Transverse colon (tissue), 4 donors: Measurements from ENCODE around the gene HLA-B.
A peak's percentile ranks its signal among the peaks of the same experiment; 100 is the strongest.

Experiments used
- CTCF ChIP-seq, 5 experiments: fragments of 200-600 bp in 3 of 5; fragments of 450-650 bp in 2 of 5; sonication (generic) in 3 of 5; IDR thresholded peaks; 1 replicate in 2 of 5; 2 replicates in 3 of 5; pipeline ENCODE4 v1.5.1; 2016 to 2017; ENCODE audit warnings: antibody characterized with exemption in 5 of 5, inconsistent platforms in 3 of 5, mild to moderate bottlenecking in 2 of 5, moderate library complexity in 1 of 5
- EP300 ChIP-seq: sonication (generic); formaldehyde crosslinking; IDR thresholded peaks from one replicate; pipeline ENCODE4 v1.6.1; 2017; ENCODE audit warnings: antibody characterized with exemption, low read depth
- POLR2AphosphoS5 ChIP-seq, 3 donors: sonication (generic); formaldehyde crosslinking; IDR thresholded peaks; one replicate each; pipeline ENCODE4 v1.6.1; 2016; ENCODE audit warnings: antibody characterized with exemption in 3 of 3

DNA sequence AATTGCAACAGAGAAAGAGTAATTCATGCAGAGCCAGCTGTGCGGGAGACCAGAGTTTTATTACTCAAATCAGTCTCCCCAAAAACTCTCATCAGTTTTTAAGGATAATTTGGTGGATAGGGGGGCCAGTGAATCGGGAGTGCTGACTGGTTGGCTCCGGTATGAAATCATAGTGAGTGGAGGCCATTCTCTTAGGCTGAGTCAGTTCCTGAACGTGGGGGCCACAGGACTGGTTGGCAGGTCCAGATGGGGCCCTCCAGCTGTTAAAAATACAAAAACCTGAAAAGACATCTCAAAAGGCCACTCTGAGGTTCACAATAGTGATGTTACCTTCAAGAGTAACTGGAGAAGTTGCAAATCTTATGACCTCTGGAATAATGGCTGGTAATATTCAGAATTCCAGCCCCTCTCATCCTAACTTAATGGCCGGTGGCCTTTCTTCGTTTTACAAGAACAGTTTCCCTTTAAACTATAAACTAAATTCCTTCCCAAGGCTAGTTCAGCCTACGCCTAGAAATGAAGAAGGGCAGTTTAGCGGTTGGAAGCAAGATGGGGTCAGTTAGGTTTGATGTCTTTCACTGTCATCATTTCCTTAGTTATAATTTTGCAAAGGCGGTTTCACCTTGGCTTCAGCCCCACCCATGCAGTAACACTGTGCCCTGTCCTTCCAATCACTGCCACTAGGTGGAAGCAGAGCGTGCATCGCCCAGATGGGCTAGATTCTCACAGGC, 39.6 kb upstream of the HLA-B start:
- peak; percentile 81 to 92 (median 91) for TF ChIP-seq CTCF (IDR thresholded peaks at IDR 0.05)
- TF ChIP-seq POLR2AphosphoS5 (IDR thresholded peaks at IDR 0.05) = no peak
- no peak for TF ChIP-seq EP300
